ENCODE results near the gene ITLN1. TPM values are rescaled to one million over a fixed set of nuclear protein-coding genes. Genes with fewer than 3 reads are reported as not detected.

The ITLN1 gene
- total and polyA plus RNA-seq, 10 donors = 0.52 to 3.6 (median 1.7) TPM

- Histone ChIP-seq H3K27ac (peak overlapping the region in 7 of 8 donors; percentile 30 to 87 (median 66)), H3K4me3 (peak overlapping the region in 1 of 8 donors; percentile 66), H3K9me3 (no peaks in the 10 kb centered on the region), H3K4me1 (peaks cover 0 to 67% (median 26%) of the 10 kb centered on the region in 6 donors), H3K27me3 (replicated peaks in 1 of 7) (peaks cover 0 to 9% (median 0%) of the 10 kb centered on the region in 7 donors), H3K36me3 (no peaks in the 10 kb centered on the region)
- TF ChIP-seq POLR2AphosphoS5 (IDR thresholded peaks at IDR 0.05) (no peak), CTCF (IDR thresholded peaks at IDR 0.05 in 8 of 11, conservative IDR thresholded peaks at IDR 0.05 in 3 of 11) (no peak), POLR2A (IDR thresholded peaks at IDR 0.05) (no peak)
- WGBS, 5 donors = 52 to 77% (median 69%) methylated on average over 11 of the region's 11 CpGs
- no peak for DNase-seq
- intact Hi-C loops (cut with DNase I; ENCODE audit: low total_unique reads) = no loop called here
Measured at GRCh38 chr1:160863061-160863773, 21.8 kb downstream of the ITLN1 start.

GRCh38 chr1:160862203-160863060 is 22.5 kb downstream of the ITLN1 start, which contains the start of gene CD244:
CD244 (minus strand) TSS chr1:160862887; CDS start chr1:160862677, 210 bp downstream.
- Histone ChIP-seq H3K4me3 (peak within 1 kb of the TSS in 7 of 8 donors; percentile 10 to 66 (median 34)), H3K27ac (peak within 1 kb of the TSS in 7 of 8 donors; percentile 46 to 87 (median 66)), H3K36me3 (no peaks in the 10 kb centered on the region), H3K4me1 (peaks cover 0 to 72% (median 27%) of the 10 kb centered on the region in 6 donors), H3K27me3 (replicated peaks in 1 of 7) (peaks cover 0 to 9% (median 0%) of the 10 kb centered on the region in 7 donors), H3K9me3 (no peaks in the 10 kb centered on the region)
- 11 to 28% (median 24%) methylated on average over 6 to 12 of the region's 12 CpGs for WGBS, 5 donors
- intact Hi-C loops (cut with DNase I; ENCODE audit: low total_unique reads) = no loop called here
- DNase-seq = peak; percentile 87
- TF ChIP-seq POLR2A (IDR thresholded peaks at IDR 0.05) = no peak
- TF ChIP-seq POLR2AphosphoS5 (IDR thresholded peaks at IDR 0.05) = peak; percentile 59 to 81 (median 63)
- TF ChIP-seq CTCF (IDR thresholded peaks at IDR 0.05 in 8 of 11, conservative IDR thresholded peaks at IDR 0.05 in 3 of 11) = no peak

GRCh38 chr1:160860840-160861505 is 24.0 kb downstream of the ITLN1 start:
- no peak for TF ChIP-seq POLR2AphosphoS5 (IDR thresholded peaks at IDR 0.05)
- no peak for TF ChIP-seq CTCF (IDR thresholded peaks at IDR 0.05 in 8 of 11, conservative IDR thresholded peaks at IDR 0.05 in 3 of 11)
- no peak for TF ChIP-seq POLR2A (IDR thresholded peaks at IDR 0.05)
- Histone ChIP-seq H3K27ac (peak overlapping the region in 4 of 8 donors; percentile 66 to 87 (median 80)), H3K9me3 (no peaks in the 10 kb centered on the region), H3K36me3 (no peaks in the 10 kb centered on the region), H3K4me1 (peaks cover 0 to 86% (median 31%) of the 10 kb centered on the region in 6 donors), H3K4me3 (peak overlapping the region in 5 of 8 donors; percentile 25 to 66 (median 36)), H3K27me3 (replicated peaks in 1 of 7) (peaks cover 0 to 9% (median 0%) of the 10 kb centered on the region in 7 donors)
- DNase-seq = no peak
- WGBS, 5 donors = 47 to 71% (median 57%) methylated on average over 5 of the region's 5 CpGs
- intact Hi-C loops (cut with DNase I; ENCODE audit: low total_unique reads) = no loop called here
